NCI-H2107 treated with DMSO at 0.1 percent for 48 hours (cell line): Measurements from ENCODE around the gene C2orf72.
"Not testable (repeated sequence)": the region's sequence is repeated elsewhere in the genome, so short reads cannot be mapped to it uniquely, and the experiment has no call there.

Experiments
- DNase-seq: peaks from one replicate; lab custom pipeline; 2025; ENCODE audit not compliant: unreplicated experiment; lab: John Stamatoyannopoulos, UW

The C2orf72 gene

DNA sequence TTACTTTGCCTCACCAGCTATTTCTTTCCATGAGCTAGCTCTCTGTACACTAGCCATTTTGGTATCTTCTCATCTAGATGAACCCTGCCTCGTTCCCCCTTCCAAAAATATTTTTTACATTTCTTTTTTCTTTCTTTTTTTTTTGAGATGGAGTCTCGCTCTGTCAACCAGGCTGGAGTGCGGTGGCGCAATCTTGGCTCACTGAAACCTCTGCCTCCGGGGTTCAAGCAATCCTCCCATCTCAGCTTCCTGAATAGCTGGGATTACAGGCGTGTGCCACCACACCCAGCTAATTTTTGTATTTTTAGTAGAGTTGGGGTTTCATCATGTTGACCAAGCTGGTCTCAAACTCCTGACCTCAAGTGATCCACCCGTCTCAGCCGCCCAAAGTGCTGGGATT is 30.2 kb downstream of the C2orf72 start:
- not testable (repeated sequence) for DNase-seq

DNA sequence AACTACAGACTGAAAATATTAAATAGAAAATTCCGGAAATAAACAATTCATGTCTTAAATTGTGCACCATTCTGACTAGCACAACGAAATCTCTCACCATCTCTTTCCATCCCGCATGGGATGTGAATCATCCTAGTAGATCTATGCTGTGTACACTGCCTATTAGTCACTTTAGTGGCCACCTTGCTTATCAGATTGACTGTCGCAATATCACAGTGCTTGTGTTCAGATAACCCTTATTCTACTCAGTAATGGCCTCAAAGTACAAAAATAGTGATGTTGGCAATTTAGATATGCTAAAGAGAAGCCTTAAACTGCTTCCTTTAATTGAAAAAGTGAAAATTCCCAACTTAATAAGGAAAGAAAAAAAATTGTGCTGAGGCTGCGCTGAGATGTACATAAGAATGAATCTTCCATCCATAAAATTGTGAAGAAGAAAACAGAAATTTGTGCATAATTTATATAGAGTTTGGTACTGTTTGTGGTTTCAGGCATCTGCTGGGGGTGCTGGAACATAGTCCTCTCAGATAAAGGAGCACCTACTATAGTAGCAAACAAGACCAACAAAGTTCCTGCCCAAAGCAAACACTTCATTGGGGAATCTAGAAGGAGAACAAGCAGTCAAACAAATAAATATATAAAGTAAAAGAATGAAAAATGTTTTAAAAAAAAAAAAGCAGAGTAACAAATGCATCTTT is 31.4 kb downstream of the C2orf72 start:
- DNase-seq: no peak

DNA sequence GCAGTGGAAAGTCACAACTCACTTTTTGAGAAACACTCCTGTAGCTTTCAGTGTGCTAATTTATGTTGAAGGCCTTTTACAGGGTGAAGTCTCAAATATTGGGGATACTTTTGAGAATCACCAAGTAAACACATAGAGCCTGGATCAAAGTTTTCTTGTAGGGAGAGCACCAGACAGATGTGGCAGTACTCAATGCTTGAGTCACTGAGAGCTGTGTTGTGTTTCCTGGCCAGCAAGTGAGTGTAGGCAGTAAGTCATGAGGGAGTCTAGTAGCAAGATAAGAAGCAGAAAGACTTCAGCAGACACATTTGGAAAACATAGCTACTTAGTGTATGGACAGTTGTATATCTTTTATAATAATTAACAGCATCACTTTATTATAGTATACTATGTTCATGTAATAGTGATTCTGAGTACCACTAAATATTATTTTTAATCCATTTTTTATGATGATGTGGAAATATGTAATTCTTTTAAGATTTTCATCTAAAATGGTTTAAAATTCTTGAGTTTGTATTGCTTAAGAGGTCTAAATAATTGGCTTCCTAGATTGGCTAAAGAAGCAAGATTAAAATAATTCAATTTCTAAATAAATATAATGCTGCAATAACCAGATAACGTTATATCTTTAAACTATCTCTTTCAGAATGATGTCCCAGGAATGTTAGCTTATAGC is 32.2 kb downstream of the C2orf72 start:
- DNase-seq: no peak

DNA sequence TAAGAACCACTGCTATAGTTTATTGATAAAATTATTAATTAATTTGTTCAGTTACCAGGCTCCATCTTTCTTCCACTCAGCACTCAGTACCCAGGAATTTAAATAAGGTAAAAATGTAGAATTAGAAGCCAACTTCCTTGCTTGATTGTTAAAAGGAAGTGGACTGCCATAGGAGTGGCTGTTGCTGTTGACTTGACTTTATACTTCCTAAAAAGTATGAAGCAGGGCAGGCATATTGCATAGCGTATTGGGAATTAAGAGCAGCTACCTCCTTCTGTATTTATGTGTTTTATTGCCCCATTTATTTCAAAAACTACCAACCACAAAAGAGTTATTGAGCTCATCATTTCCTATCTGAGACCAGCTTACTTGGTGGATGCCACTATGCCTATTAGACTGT is 47.2 kb downstream of the C2orf72 start:
- no peak for DNase-seq

DNA sequence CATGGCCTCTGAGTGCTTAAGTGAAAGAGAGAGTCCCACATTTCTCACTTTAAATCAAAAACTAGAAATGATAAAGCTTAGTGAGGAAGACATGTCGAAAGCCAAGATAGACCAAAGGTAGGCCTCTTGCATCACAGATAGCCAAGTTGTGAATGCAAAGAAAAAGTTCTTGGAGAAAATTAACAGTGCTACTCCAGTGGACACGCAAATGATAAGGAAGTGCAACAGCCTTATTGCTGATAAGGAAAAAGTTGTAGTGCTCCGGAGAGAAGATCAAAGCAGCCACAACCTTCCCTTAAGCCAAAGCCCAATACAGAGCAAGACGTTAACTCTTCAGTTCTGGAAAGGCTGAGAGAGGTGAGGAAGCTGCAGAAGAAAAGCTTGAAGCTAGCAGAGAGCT is 51.4 kb downstream of the C2orf72 start:
- no peak for DNase-seq

DNA sequence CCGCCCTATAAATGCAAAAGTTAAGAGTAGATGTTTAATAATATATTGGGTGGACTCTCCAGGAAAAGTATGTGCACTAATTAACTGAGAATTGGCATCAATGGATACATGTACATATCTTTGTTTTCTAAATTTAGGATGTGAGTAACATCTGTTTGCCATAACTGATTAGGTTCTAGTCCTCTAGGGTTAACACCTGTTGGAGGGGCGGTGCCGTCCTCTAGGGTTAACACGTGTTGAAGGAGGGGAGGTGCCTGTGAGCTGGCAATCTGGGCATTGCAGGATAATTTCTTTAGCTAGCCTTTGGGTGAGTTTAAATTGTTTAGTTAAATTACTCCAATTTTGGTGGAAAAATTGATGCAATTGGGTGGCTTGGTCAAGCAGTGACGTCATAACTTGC is 56.6 kb downstream of the C2orf72 start:
- no peak for DNase-seq

DNA sequence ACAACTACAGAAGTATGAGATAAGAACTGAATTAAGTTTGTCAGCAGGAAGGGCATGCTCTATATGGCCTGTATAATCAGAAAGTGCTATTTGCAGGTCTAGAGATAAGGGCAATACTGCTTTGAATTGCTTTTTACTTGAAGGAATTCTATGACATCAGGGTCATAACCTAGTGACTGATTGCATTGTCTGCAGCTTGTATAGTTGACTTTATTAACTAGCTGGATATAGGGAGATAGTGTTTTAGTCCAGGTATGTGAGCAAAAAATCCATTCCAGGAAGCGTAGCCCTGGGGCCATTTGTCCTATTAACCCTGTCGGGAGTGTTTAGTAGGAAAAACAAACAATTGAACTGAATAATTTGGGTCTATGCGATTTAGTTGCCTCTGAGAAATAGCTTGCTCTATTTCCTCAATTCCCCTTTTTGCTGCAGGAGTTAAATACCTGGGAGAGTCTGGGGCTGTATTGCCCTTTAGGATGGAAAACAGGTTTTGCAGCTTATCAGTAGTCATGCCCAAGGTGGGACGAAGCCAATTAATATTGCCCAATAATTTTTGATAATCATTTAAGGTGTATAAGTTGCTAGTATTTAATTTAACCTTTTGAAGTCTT is 57.5 kb downstream of the C2orf72 start:
- no peak for DNase-seq
